Progenitor cell of endocrine pancreas (in vitro differentiated cells): ENCODE data around the gene PCDHB12. TPM values are rescaled to one million over a fixed set of nuclear protein-coding genes. Genes with fewer than 3 reads are reported as not detected.
"Not testable (repeated sequence)": the region's sequence is repeated elsewhere in the genome, so short reads cannot be mapped to it uniquely, and the experiment has no call there.

Source experiments
- DNase-seq: peaks from one replicate; pipeline ENCODE4 v3.0.0; 2021; ENCODE audit warnings: low spot score; ENCODE audit not compliant: unreplicated experiment
- H3K27ac Mint-ChIP-seq: 2 replicates; pipeline ENCODE4 v1.8.0; 2021; ENCODE audit warnings: mild to moderate bottlenecking, moderate library complexity, mixed read lengths
- H3K27me3 Mint-ChIP-seq: 2 replicates; pipeline ENCODE4 v1.8.0; 2021; ENCODE audit warnings: mixed read lengths
- H3K36me3 Mint-ChIP-seq: 2 replicates; pipeline ENCODE4 v1.8.0; 2022; ENCODE audit warnings: mixed read lengths; ENCODE audit not compliant: insufficient read depth
- H3K4me1 Mint-ChIP-seq: 2 replicates; pipeline ENCODE4 v1.8.0; 2021; ENCODE audit warnings: low read depth, mixed read lengths
- H3K4me3 Mint-ChIP-seq: 2 replicates; pipeline ENCODE4 v1.8.0; 2021; ENCODE audit warnings: low read depth, mild to moderate bottlenecking, moderate library complexity, mixed read lengths
- H3K9me3 Mint-ChIP-seq: 2 replicates; pipeline ENCODE4 v1.8.0; 2021; ENCODE audit warnings: low read depth, mixed read lengths
- total RNA-seq: library from RNA; stranded (reverse); gene quantifications from 2 replicates; pipeline ENCODE4 v1.2.1, GENCODE V29; 2021
- TF ChIP-seq, protein P1 (sequence below): fragments of 200-600 bp; sonication (generic); IDR thresholded peaks from one replicate; pipeline ENCODE4 v1.5.0; 2021; ENCODE audit warnings: antibody characterized with exemption, mild to moderate bottlenecking; ENCODE audit not compliant: unreplicated experiment

The PCDHB12 gene
- total RNA-seq, 1 donor from 2014 or later: 5.4 TPM

DNA sequence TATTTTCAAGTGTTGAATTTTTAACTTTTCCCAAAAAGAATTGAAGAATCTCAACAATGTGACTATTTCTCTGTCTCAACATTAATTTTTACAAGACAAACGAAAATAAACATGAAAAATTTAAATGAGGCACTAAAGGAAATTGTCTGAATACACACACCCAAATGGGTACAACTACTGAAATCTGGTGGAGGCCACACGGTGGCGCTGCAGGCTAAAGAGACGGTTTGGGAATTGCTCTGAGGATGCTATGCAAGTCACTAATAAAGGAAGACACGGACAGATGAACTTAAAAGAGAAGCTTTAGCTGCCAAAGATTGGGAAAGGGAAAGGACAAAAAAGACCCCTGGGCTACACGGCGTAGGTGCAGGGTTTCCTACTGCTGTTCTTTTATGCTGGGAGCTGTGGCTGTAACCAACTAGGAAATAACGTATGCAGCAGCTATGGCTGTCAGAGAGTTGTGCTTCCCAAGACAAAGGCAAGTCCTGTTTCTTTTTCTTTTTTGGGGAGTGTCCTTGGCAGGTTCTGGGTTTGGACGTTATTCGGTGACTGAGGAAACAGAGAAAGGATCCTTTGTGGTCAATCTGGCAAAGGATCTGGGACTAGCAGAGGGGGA, 16.3 kb upstream of the PCDHB12 start, which contains the start of gene PCDHB10:
Gene PCDHB10 (plus strand): TSS at position 244 of the 616 bp plus-strand sequence. CDS start 200 bp downstream, at position 444.
- Mint-ChIP-seq H3K36me3 (peaks cover 43% of the 10 kb centered on the region), H3K9me3 (peaks cover 44% of the 10 kb centered on the region), H3K27me3 (no peaks in the 10 kb centered on the region), H3K4me1 (no peaks in the 10 kb centered on the region), H3K4me3 (peak within 1 kb of the TSS; percentile 63), H3K27ac (peak within 1 kb of the TSS; percentile 80)
- DNase-seq: no peak
- TF ChIP-seq, protein P1, sequence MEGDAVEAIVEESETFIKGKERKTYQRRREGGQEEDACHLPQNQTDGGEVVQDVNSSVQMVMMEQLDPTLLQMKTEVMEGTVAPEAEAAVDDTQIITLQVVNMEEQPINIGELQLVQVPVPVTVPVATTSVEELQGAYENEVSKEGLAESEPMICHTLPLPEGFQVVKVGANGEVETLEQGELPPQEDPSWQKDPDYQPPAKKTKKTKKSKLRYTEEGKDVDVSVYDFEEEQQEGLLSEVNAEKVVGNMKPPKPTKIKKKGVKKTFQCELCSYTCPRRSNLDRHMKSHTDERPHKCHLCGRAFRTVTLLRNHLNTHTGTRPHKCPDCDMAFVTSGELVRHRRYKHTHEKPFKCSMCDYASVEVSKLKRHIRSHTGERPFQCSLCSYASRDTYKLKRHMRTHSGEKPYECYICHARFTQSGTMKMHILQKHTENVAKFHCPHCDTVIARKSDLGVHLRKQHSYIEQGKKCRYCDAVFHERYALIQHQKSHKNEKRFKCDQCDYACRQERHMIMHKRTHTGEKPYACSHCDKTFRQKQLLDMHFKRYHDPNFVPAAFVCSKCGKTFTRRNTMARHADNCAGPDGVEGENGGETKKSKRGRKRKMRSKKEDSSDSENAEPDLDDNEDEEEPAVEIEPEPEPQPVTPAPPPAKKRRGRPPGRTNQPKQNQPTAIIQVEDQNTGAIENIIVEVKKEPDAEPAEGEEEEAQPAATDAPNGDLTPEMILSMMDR: peak; percentile 49

DNA sequence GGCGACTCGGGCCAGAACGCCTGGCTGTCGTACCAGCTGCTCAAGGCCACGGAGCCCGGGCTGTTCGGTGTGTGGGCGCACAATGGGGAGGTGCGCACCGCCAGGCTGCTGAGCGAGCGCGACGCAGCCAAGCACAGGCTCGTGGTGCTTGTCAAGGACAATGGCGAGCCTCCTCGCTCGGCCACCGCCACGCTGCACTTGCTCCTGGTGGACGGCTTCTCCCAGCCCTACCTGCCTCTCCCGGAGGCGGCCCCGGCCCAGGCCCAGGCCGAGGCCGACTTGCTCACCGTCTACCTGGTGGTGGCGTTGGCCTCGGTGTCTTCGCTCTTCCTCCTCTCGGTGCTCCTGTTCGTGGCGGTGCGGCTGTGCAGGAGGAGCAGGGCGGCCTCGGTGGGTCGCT, 14.2 kb upstream of the PCDHB12 start:
- DNase-seq, H3K27ac Mint-ChIP-seq, H3K4me1 Mint-ChIP-seq, H3K27me3 Mint-ChIP-seq, H3K4me3 Mint-ChIP-seq: not testable (repeated sequence)
- peaks cover 42% of the 10 kb centered on the region for H3K9me3 Mint-ChIP-seq
- H3K36me3 Mint-ChIP-seq: peaks cover 38% of the 10 kb centered on the region

DNA sequence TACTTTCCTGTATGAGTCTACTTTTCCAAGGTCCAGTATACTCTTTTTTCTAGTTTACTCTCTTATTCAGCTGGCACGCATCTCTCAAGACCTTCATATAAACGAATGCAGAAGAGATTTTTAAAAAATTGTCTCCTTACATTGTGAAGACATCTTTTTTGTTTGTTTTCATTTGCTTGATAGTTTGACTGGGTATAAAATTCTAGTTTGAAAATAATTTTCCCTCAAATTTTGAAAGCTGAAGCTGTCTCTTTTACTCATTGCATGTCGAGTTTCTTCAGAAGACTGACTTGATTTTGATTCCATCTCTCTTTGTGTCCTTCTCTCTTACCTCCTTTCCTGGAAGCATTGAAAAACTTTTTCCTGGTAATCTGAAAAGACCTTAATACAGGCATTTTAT, 12.2 kb upstream of the PCDHB12 start:
- peaks cover 42% of the 10 kb centered on the region for H3K36me3 Mint-ChIP-seq
- no peaks in the 10 kb centered on the region for H3K27me3 Mint-ChIP-seq
- peaks cover 46% of the 10 kb centered on the region for H3K9me3 Mint-ChIP-seq

DNA sequence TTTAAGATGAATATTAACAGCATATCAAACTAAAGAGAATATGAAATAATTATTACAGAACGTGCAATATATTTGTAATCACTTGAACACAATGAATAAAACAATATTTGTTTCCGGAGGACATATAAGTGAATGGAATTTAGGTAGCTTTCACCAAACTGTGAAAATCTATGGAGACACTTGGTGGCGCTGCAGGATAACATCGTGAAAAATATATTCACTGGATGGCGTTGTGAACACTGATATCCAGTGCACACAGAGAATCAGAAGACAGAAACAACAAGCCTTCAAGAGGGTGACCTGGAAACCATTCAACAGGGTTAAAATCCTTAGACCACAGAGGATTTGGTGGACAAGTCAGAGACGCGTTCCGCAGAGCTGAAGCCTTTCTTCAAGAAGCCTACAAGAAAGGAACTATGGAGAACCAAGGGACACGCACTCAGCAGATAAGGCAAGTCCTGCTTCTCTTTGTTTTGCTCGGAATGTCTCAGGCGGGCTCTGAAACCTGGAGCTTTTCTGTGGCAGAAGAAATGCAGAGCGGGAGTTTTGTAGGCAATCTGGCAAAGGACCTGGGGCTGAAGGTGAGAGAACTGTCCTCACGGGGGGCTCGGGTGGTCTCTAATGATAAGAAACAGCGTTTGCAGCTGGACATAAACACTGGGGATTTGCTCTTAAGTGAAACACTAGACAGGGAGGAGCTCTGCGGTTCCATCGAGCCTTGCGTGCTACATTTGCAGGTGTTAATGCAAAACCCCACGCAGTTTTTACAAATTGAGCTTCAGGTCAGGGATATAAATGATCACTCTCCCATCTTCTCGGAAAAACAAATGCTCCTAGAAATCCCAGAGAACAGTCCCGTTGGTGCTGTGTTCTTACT, 8.9 kb upstream of the PCDHB12 start, which contains the start of gene PCDHB11:
Gene PCDHB11 (plus strand): TSS at position 269 of the 877 bp plus-strand sequence. CDS start 148 bp downstream, at position 417.
- Mint-ChIP-seq H3K4me1 (no peaks in the 10 kb centered on the region), H3K36me3 (peaks cover 27% of the 10 kb centered on the region), H3K4me3 (peak within 1 kb of the TSS; percentile 63), H3K9me3 (peaks cover 34% of the 10 kb centered on the region), H3K27me3 (no peaks in the 10 kb centered on the region), H3K27ac (peak within 1 kb of the TSS; percentile 83)
- DNase-seq: no peak
- TF ChIP-seq, protein P1: peak; percentile 32

More for the DNA sequence above, 12.2 kb upstream of the PCDHB12 start:
- Mint-ChIP-seq H3K27ac (no peak overlapping the region), H3K4me3 (no peak overlapping the region), H3K4me1 (no peaks in the 10 kb centered on the region)
- TF ChIP-seq, protein P1: no peak
- DNase-seq: no peak

DNA sequence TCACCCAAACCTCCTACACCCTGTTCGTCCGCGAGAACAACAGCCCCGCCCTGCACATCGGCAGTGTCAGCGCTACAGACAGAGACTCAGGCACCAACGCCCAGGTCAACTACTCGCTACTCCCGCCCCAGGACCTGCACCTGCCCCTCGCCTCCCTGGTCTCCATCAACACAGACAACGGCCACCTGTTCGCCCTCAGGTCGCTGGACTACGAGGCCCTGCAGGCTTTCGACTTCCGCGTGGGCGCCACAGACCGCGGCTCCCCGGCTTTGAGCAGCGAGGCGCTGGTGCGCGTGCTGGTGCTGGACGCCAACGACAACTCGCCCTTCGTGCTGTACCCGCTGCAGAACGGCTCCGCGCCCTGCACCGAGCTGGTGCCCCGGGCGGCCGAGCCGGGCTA, 7.4 kb upstream of the PCDHB12 start:
- not testable (repeated sequence) for H3K4me3 Mint-ChIP-seq, H3K27ac Mint-ChIP-seq, H3K27me3 Mint-ChIP-seq, DNase-seq, H3K4me1 Mint-ChIP-seq
- Mint-ChIP-seq H3K36me3 (peaks cover 26% of the 10 kb centered on the region), H3K9me3 (peaks cover 30% of the 10 kb centered on the region)

DNA sequence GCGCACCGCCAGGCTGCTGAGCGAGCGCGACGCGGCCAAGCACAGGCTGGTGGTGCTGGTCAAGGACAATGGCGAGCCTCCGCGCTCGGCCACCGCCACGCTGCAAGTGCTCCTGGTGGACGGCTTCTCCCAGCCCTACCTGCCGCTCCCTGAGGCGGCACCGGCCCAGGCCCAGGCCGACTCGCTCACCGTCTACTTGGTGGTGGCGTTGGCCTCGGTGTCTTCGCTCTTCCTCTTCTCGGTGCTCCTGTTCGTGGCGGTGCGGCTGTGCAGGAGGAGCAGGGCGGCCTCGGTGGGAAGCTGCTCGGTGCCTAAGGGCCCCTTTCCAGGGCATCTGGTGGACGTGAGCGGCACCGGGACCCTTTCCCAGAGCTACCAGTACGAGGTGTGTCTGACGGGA, 6.9 kb upstream of the PCDHB12 start:
- not testable (repeated sequence) for DNase-seq, H3K27me3 Mint-ChIP-seq, H3K4me1 Mint-ChIP-seq, H3K27ac Mint-ChIP-seq
- H3K9me3 Mint-ChIP-seq: peaks cover 24% of the 10 kb centered on the region
- peaks cover 24% of the 10 kb centered on the region for H3K36me3 Mint-ChIP-seq
- peak overlapping the region; percentile 19 for H3K4me3 Mint-ChIP-seq

DNA sequence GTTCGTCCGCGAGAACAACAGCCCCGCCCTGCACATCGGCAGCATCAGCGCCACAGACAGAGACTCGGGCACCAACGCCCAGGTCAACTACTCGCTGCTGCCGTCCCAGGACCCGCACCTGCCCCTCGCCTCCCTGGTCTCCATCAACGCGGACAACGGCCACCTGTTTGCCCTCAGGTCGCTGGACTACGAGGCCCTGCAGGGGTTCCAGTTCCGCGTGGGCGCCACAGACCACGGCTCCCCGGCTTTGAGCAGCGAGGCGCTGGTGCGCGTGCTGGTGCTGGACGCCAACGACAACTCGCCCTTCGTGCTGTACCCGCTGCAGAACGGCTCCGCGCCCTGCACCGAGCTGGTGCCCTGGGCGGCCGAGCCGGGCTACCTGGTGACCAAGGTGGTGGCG, 1.8 kb downstream of the PCDHB12 start:
- Mint-ChIP-seq H3K36me3 (peaks cover 36% of the 10 kb centered on the region), H3K9me3 (peaks cover 38% of the 10 kb centered on the region)
- not testable (repeated sequence) for H3K4me3 Mint-ChIP-seq, DNase-seq, H3K27ac Mint-ChIP-seq, H3K4me1 Mint-ChIP-seq, H3K27me3 Mint-ChIP-seq

DNA sequence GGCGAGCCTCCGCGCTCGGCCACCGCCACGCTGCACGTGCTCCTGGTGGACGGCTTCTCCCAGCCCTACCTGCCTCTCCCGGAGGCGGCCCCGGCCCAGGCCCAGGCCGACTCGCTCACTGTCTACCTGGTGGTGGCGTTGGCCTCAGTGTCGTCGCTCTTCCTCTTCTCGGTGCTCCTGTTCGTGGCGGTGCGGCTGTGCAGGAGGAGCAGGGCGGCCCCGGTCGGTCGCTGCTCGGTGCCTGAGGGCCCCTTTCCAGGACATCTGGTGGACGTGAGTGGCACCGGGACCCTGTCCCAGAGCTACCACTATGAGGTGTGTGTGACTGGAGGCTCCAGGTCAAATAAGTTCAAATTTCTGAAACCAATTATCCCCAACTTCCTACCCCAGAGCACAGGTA, 2.3 kb downstream of the PCDHB12 start:
- peaks cover 35% of the 10 kb centered on the region for H3K36me3 Mint-ChIP-seq
- H3K4me1 Mint-ChIP-seq, DNase-seq, H3K4me3 Mint-ChIP-seq, H3K27ac Mint-ChIP-seq, H3K27me3 Mint-ChIP-seq: not testable (repeated sequence)
- H3K9me3 Mint-ChIP-seq: peaks cover 39% of the 10 kb centered on the region
